ENCODE measurements around the gene GRM7. TPM values are rescaled to one million over a fixed set of nuclear protein-coding genes. Genes with fewer than 3 reads are reported as not detected.

GRM7 gene
- total RNA-seq, 1 experiment from 2014 or later: not detected

DNA sequence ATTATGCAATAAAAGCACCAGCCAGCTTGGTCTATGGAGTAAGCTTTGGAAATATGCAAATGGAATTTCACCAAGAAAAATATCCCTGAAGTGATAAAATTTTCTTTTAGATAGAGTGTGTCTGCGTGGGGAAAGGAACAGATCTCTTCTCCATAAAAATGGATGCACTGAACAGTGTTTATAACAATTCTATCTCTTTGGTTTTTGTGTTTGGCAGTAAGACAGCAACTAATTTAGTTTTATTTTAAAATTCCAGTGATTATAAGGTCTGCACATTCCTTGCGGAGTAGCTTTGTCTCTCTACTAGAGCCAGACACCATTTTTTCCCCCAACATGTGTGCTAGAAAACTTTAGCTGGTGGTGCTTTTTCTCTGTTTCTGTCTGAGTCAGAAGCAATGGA, 712.4 kb downstream of the GRM7 start:
- Histone ChIP-seq H3K27me3 (replicated peaks) (no peaks in the 10 kb centered on the region), H3K9me3 (replicated peaks) (no peaks in the 10 kb centered on the region), H3K4me3 (no peak overlapping the region), H3K27ac (no peak overlapping the region), H3K36me3 (no peaks in the 10 kb centered on the region), H3K4me1 (replicated peaks) (no peaks in the 10 kb centered on the region)
- DNase-seq (ENCODE audit: low read depth in 1 of 2, low spot score in 2 of 2): no peak

DNA sequence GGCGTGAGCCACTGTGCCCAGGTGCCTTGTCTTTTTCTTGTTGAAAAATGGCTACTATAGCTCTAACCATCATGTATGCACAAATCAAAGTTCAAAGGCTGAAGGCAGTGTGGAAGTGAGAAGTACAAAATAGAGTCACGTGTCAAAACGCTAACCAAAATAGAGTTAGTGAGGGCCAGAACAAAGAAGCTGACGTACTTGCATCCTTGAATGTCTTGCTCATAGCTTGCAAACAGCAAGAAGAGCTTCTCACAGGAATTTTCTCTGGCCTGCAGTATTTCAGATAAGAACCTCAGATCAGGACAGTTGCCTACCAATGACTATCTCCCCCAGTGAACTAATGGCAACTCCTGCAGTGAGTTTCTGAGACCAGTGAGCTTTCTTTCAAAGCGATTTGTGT, 713.5 kb downstream of the GRM7 start:
- no peaks in the 10 kb centered on the region for H3K36me3 ChIP-seq
- no peak overlapping the region for H3K27ac ChIP-seq
- H3K9me3 ChIP-seq (replicated peaks): no peaks in the 10 kb centered on the region
- DNase-seq (ENCODE audit: low read depth in 1 of 2, low spot score in 2 of 2): no peak
- H3K4me3 ChIP-seq: no peak overlapping the region
- H3K27me3 ChIP-seq (replicated peaks): no peaks in the 10 kb centered on the region
- no peaks in the 10 kb centered on the region for H3K4me1 ChIP-seq (replicated peaks)

DNA sequence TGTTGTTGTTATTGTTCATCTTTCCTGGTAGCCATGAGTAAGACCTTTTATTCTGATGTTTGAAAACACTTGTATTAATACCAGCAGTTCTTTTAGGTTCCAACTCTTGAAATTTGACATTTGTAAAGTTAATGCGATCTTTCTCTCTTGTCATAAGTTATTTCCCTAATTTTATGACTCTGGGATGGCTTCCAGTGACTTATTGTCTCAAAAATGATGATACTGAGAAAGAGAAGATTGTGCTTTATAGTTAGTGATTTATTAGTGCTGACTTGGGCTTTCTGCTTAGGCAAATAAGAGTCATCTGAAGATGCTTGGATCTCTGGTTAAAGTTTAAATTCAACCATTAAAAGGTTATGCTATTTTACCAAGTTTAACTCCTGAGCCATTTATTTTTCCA, 715.2 kb downstream of the GRM7 start:
- H3K36me3 ChIP-seq: no peaks in the 10 kb centered on the region
- no peak overlapping the region for H3K4me3 ChIP-seq
- H3K27me3 ChIP-seq (replicated peaks): no peaks in the 10 kb centered on the region
- H3K9me3 ChIP-seq (replicated peaks): no peaks in the 10 kb centered on the region
- H3K4me1 ChIP-seq (replicated peaks): no peaks in the 10 kb centered on the region
- DNase-seq (ENCODE audit: low read depth in 1 of 2, low spot score in 2 of 2): no peak
- H3K27ac ChIP-seq: no peak overlapping the region

DNA sequence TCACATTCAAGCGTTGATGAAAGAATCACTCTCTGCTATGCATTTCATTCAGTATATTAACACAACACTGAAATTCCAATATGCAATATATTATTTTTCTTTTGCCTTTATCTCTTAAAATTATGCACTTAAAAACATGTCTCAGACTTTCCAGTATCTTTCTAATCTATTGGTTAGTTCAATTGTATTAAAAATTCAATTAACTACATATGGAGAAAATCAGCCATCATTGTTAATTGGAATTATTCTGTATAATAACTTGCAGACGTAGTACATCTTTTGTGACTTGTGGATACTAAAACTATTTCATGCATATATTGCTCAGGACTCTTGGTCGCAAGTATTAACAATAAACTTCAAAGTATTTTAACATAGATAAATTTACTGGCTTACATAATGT, 715.6 kb downstream of the GRM7 start:
- DNase-seq (ENCODE audit: low read depth in 1 of 2, low spot score in 2 of 2): no peak
- no peaks in the 10 kb centered on the region for H3K36me3 ChIP-seq
- no peaks in the 10 kb centered on the region for H3K27me3 ChIP-seq (replicated peaks)
- H3K4me3 ChIP-seq: no peak overlapping the region
- no peaks in the 10 kb centered on the region for H3K4me1 ChIP-seq (replicated peaks)
- no peaks in the 10 kb centered on the region for H3K9me3 ChIP-seq (replicated peaks)
- H3K27ac ChIP-seq: no peak overlapping the region

DNA sequence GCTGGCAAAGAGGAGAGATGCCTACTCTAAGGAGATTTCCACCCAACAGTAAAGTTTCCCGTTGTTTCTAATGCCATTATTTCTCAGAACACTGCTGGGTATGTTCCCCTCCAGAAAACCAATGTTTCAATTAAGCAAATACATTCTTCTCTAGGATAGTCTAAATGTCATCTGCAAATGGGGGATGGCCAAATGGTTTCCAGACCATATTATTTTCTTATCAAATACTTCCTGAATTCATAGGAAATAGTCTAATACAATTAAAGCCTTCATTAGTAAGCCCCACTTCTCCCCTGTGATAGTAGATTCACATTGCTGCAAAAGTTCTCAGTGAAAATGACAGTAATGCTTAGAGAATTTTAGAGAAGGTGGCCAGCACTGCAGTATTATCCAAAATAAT, 716.6 kb downstream of the GRM7 start:
- Histone ChIP-seq H3K27ac (no peak overlapping the region), H3K36me3 (no peaks in the 10 kb centered on the region), H3K4me1 (replicated peaks) (no peaks in the 10 kb centered on the region), H3K9me3 (replicated peaks) (no peaks in the 10 kb centered on the region), H3K4me3 (no peak overlapping the region), H3K27me3 (replicated peaks) (no peaks in the 10 kb centered on the region)
- DNase-seq (ENCODE audit: low read depth in 1 of 2, low spot score in 2 of 2): no peak

DNA sequence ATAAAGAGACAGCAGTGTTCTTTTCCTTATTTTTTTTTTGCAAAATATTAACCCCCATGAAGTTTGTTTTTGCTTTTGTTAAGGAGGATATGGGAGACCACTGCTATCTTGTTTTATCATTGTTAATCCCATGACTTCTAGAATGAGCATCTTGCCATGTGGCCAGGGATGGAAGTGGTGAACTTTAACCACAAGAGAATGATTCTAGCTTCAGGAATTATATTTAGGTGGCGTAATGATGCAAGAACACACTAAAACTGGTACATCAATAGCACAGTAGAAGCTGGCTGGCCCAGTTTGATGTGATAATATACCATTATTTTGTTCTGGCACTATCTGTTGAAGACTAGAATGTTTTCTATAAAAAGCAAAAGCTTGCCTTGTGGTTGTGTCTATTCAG, 720.9 kb downstream of the GRM7 start:
- H3K27ac ChIP-seq: no peak overlapping the region
- H3K4me1 ChIP-seq (replicated peaks): no peaks in the 10 kb centered on the region
- H3K4me3 ChIP-seq: no peak overlapping the region
- DNase-seq (ENCODE audit: low read depth in 1 of 2, low spot score in 2 of 2): no peak
- no peaks in the 10 kb centered on the region for H3K9me3 ChIP-seq (replicated peaks)
- H3K36me3 ChIP-seq: no peaks in the 10 kb centered on the region
- H3K27me3 ChIP-seq (replicated peaks): no peaks in the 10 kb centered on the region

DNA sequence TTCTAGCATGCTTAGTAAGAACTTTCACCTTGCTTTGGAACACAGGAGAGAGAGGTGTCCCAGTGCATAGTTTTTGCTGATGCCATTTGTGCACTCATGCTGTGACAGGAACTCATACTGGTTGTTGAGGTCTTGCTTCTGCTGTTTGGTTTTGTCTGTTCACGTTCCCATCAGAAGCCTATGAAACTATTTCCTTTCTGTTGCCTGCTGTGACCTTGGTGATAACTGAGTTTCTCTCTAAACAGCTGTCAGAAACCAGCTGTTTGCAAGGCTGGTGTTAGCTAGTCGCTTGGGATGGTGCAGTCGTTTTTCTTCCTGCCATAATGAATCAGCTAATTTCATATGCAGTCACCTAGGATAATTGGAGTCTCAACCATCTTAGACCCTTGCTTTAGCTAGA, 724.1 kb downstream of the GRM7 start:
- H3K4me1 ChIP-seq (replicated peaks): no peaks in the 10 kb centered on the region
- no peak overlapping the region for H3K27ac ChIP-seq
- no peak for DNase-seq (ENCODE audit: low read depth in 1 of 2, low spot score in 2 of 2)
- no peak overlapping the region for H3K4me3 ChIP-seq
- H3K9me3 ChIP-seq (replicated peaks): no peaks in the 10 kb centered on the region
- H3K27me3 ChIP-seq (replicated peaks): no peaks in the 10 kb centered on the region
- H3K36me3 ChIP-seq: no peaks in the 10 kb centered on the region

DNA sequence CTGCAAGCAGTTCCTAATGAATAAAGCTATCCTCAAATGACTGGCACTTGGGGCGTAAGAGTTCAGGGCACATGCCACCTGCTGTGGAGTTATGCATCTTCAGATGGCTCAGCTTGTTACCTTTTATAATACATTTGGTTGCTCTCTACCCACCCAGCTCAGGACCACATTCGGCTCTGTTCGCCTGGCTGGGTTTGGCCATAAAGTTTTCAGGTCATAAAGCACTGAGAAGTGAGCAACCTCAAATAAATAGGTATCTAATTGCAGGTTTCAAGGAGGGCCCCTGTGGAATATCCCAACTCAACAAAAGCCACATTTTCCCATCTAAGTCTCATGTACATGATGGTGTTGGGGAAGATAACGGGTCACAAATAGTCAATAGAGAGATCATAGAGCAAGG, 727.3 kb downstream of the GRM7 start:
- no peak for DNase-seq (ENCODE audit: low read depth in 1 of 2, low spot score in 2 of 2)
- Histone ChIP-seq H3K27ac (no peak overlapping the region), H3K4me3 (no peak overlapping the region), H3K9me3 (replicated peaks) (no peaks in the 10 kb centered on the region), H3K36me3 (no peaks in the 10 kb centered on the region), H3K4me1 (replicated peaks) (no peaks in the 10 kb centered on the region), H3K27me3 (replicated peaks) (no peaks in the 10 kb centered on the region)

DNA sequence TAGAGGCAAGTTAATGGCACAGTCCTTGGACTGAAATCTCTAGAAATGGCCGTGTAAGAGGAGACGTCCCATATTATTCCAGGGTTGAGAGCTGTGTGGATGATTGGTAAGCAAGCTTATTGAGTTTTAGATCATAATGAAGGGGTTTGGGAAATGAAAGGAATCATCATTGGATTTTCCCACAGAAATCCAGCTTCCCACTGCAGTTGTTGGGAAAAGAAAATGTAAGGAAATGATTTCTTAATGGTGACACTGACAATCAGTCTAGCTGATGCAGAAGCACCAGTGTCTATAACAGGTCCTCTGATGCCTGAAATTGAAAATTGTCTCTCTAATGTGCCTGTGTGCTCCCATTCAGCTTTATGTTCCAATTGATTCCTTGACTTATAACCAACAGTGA, 728.6 kb downstream of the GRM7 start:
- H3K27ac ChIP-seq: no peak overlapping the region
- DNase-seq (ENCODE audit: low read depth in 1 of 2, low spot score in 2 of 2): no peak
- H3K4me3 ChIP-seq: no peak overlapping the region
- no peaks in the 10 kb centered on the region for H3K36me3 ChIP-seq
- H3K4me1 ChIP-seq (replicated peaks): no peaks in the 10 kb centered on the region
- no peaks in the 10 kb centered on the region for H3K9me3 ChIP-seq (replicated peaks)
- H3K27me3 ChIP-seq (replicated peaks): no peaks in the 10 kb centered on the region

DNA sequence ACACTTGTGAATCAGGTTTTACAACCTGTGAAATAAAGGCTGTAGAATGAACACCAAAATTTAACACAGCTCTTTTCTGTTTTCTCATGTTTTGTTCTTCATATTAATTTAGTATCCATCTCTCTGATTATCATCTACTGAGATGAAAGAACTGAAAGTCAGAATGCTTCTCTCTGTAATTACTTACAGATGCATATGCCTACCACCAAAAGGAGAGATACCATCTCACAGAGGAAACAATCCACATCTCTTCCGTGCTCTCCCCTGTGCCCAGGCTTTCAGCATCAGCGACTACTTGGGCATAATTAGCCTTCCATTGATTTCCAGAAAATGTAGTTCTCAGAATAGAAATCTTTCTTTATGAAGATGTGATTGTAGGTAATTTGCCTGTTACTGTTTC, 741.4 kb downstream of the GRM7 start:
- DNase-seq (ENCODE audit: low read depth in 1 of 2, low spot score in 2 of 2): no peak
- Histone ChIP-seq H3K4me3 (no peak overlapping the region), H3K27me3 (replicated peaks) (no peaks in the 10 kb centered on the region), H3K27ac (no peak overlapping the region), H3K36me3 (no peaks in the 10 kb centered on the region), H3K9me3 (replicated peaks) (no peaks in the 10 kb centered on the region), H3K4me1 (replicated peaks) (no peaks in the 10 kb centered on the region)

DNA sequence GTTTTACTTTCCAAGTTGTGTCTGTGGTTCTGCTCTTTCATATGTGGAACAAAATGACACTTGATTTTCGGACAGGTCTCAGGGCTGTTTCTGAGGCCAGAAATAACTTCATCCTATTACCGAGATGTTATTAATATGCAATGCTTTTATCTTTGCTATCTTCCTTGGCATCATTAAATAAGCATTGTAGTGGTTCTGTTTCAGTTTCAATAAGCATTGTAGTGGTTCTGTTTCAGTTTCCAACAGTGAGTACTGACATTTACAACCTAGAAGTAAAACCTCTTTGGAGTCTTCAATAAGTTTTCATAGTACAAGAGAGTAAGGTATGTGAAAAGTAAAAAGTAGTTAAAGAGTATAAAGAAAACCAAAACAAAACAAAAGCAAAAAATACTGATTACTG, 746.2 kb downstream of the GRM7 start:
- Histone ChIP-seq H3K9me3 (replicated peaks) (no peaks in the 10 kb centered on the region), H3K36me3 (no peaks in the 10 kb centered on the region), H3K4me3 (no peak overlapping the region), H3K27ac (no peak overlapping the region), H3K27me3 (replicated peaks) (no peaks in the 10 kb centered on the region), H3K4me1 (replicated peaks) (no peaks in the 10 kb centered on the region)
- DNase-seq (ENCODE audit: low read depth in 1 of 2, low spot score in 2 of 2): no peak

DNA sequence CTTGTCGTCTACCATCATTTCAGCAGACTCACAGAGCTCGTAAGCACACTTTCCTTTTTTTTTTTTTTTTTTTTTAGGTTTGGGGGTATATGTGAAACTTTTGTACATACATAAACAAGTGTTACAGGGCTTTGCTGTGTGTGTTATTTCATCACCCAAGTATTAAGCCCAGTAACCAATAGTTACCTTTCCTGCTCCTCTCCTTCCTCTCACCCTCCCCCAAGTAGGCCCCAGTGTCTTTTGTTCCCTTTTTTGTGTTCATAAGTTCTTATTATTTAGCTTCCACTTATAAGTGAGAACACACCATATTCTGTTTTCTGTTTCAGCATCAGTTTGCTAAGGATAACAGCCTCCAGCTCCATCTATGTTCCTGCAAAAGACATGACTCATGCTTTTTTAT, 746.8 kb downstream of the GRM7 start:
- no peak overlapping the region for H3K27ac ChIP-seq
- H3K9me3 ChIP-seq (replicated peaks): no peaks in the 10 kb centered on the region
- H3K4me1 ChIP-seq (replicated peaks): no peaks in the 10 kb centered on the region
- no peak for DNase-seq (ENCODE audit: low read depth in 1 of 2, low spot score in 2 of 2)
- H3K36me3 ChIP-seq: no peaks in the 10 kb centered on the region
- H3K4me3 ChIP-seq: no peak overlapping the region
- H3K27me3 ChIP-seq (replicated peaks): no peaks in the 10 kb centered on the region

DNA sequence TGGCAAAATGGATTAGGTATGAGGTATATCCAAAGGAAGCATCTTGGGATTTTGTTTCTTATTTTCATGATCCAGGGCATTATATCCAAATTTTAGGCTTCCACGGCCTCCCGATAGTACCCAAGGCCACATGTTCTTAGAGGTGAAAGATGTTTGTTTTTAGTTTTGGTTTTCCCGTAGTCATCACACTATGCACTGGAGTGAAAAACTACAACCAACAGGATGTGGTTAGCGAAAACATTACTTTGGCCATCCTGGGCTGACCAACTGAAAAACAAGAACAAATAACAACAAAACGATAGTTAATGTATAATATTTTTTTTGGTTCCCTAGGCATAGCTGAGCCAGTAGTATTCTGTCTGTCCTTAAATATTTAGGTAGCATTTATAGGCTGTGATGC, 749.7 kb downstream of the GRM7 start:
- no peaks in the 10 kb centered on the region for H3K4me1 ChIP-seq (replicated peaks)
- no peaks in the 10 kb centered on the region for H3K27me3 ChIP-seq (replicated peaks)
- no peaks in the 10 kb centered on the region for H3K36me3 ChIP-seq
- no peak for DNase-seq (ENCODE audit: low read depth in 1 of 2, low spot score in 2 of 2)
- H3K4me3 ChIP-seq: no peak overlapping the region
- H3K27ac ChIP-seq: no peak overlapping the region
- no peaks in the 10 kb centered on the region for H3K9me3 ChIP-seq (replicated peaks)

DNA sequence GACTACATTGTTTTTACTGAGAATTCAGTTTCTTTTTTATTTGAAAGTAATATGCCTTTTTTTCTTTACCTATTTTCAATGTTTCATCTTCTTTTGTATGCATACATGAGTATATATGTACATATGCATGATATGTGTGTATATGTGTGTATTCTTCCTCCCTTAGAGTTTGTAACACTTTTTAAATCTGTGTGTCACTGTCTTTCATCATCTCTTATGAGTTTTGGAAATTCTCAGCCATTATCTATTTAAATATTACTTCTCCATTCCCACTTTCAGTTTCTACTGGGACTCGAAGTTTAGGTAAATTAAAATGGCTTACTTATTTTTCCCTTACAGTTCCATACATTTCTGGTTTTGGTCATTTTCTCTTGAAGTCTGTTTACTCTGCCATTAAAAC, 754.1 kb downstream of the GRM7 start:
- H3K27ac ChIP-seq: no peak overlapping the region
- no peak overlapping the region for H3K4me3 ChIP-seq

DNA sequence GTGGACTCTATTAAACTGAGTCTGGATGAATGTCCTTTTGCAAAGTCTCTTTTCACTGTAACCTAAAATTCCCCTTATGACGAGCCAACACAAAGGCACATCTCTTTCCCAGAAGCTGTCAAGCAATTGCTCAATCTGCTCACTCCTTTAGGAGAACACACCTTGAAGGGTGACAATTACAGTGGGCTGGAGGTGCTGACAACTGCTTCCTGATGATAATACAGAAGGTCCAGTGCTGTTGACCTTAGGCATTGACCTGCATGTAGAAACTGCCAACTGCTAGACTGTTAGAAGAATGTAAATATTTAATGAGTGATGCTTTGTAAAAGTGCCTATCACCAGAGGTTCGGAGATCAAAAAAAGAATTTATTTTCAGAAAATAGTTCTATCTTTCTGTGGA, 757.7 kb downstream of the GRM7 start:
- no peak overlapping the region for H3K27ac ChIP-seq
- H3K4me3 ChIP-seq: no peak overlapping the region
- no peaks in the 10 kb centered on the region for H3K9me3 ChIP-seq (replicated peaks)

More for the DNA sequence above, 754.1 kb downstream of the GRM7 start:
- no peaks in the 10 kb centered on the region for H3K4me1 ChIP-seq (replicated peaks)
- no peaks in the 10 kb centered on the region for H3K27me3 ChIP-seq (replicated peaks)
- DNase-seq (ENCODE audit: low read depth in 1 of 2, low spot score in 2 of 2): no peak
- no peaks in the 10 kb centered on the region for H3K9me3 ChIP-seq (replicated peaks)
- no peaks in the 10 kb centered on the region for H3K36me3 ChIP-seq

More for the DNA sequence above, 757.7 kb downstream of the GRM7 start:
- no peak for DNase-seq (ENCODE audit: low read depth in 1 of 2, low spot score in 2 of 2)
- no peaks in the 10 kb centered on the region for H3K36me3 ChIP-seq
- no peaks in the 10 kb centered on the region for H3K4me1 ChIP-seq (replicated peaks)
- H3K27me3 ChIP-seq (replicated peaks): no peaks in the 10 kb centered on the region

All from SJSA1 (cell line).